ENCODE data around the gene NHERF1. TPM values are rescaled to one million over a fixed set of nuclear protein-coding genes. Genes with fewer than 3 reads are reported as not detected.

The NHERF1 gene
- total and polyA plus RNA-seq, 2 of the 13 experiments (the other 11 are each of a cell fraction or from before 2014, with no cell fraction given) = 169 to 269 TPM

- TF ChIP-seq PAXIP1 (CRISPR knock-in tag; conservative IDR thresholded peaks at IDR 0.05) = no peak; the same call in 1 of the 2 replicates
- TF ChIP-seq NFIC (IDR thresholded peaks at IDR 0.05; ENCODE audit: low read length) = peak; percentile 70; the same call in 1 of the 2 replicates
- TF ChIP-seq CCAR2 (optimal IDR thresholded peaks at IDR 0.05; ENCODE audit: low read depth, low read length) = no peak
- TF ChIP-seq ZNF839 (CRISPR knock-in tag; IDR thresholded peaks at IDR 0.05; ENCODE audit: borderline replicate concordance) = peak; percentile 80; the same call in 1 of the 2 replicates
- TF ChIP-seq RORA (CRISPR knock-in tag; IDR thresholded peaks at IDR 0.05) = no peak
- no peak for TF ChIP-seq ZSCAN5A (CRISPR knock-in tag; IDR thresholded peaks at IDR 0.05; ENCODE audit: borderline replicate concordance)
- peak; percentile 72; the same call in 1 of the 2 replicates for TF ChIP-seq MIXL1 (CRISPR knock-in tag; IDR thresholded peaks at IDR 0.05)
- TF ChIP-seq IRX3 (CRISPR knock-in tag; IDR thresholded peaks at IDR 0.05; ENCODE audit: borderline replicate concordance, low read depth) = 0 out of 2 replicates have a peak, but pooled peaks have one; percentile 47
- TF ChIP-seq BCLAF1 (IDR thresholded peaks at IDR 0.05) = no peak
- no peak for TF ChIP-seq ZBTB2 (CRISPR knock-in tag; IDR thresholded peaks at IDR 0.05; ENCODE audit: low read depth)
- no peak for TF ChIP-seq ISX (CRISPR knock-in tag; conservative IDR thresholded peaks at IDR 0.05)
- no peak for TF ChIP-seq MTERF4 (CRISPR knock-in tag; IDR thresholded peaks at IDR 0.05)
- TF ChIP-seq TOE1 (CRISPR knock-in tag; IDR thresholded peaks at IDR 0.05) = no peak
- no peak for TF ChIP-seq ZNF737 (CRISPR knock-in tag; IDR thresholded peaks at IDR 0.05; ENCODE audit: borderline replicate concordance)
These were observed 3.5 kb upstream of the NHERF1 start (continued) for GRCh38 chr17:74744714-74745547.
